GM10248 (cell line): ENCODE measurements around the gene MRGPRD.

Experiments
- CTCF ChIA-PET: fragments of 300-600 bp; sonication (Branson Sonifier 250); formaldehyde crosslinking; extraction: SDS; loops from one replicate; lab custom pipeline; 2021; ENCODE audit warnings: antibody characterized with exemption; lab: Yijun Ruan, JAX
- POLR2A ChIA-PET: fragments of 350-650 bp; sonication (Branson Sonifier 250); formaldehyde crosslinking; extraction: SDS; loops from one replicate; lab custom pipeline; 2020; ENCODE audit warnings: antibody characterized with exemption; lab: Yijun Ruan, JAX
- DNase-seq: peaks from one replicate; pipeline ENCODE4 v3.0.0; 2012; ENCODE audit errors: extremely low spot score
- TF ChIP-seq, protein P1 (sequence below): IDR thresholded peaks from 2 replicates; pipeline ENCODE4 v1.5.1; 2012; ENCODE audit warnings: mild to moderate bottlenecking, low read depth; ENCODE audit errors: extremely low read depth, missing control alignments, control extremely low read depth

The MRGPRD gene

DNA sequence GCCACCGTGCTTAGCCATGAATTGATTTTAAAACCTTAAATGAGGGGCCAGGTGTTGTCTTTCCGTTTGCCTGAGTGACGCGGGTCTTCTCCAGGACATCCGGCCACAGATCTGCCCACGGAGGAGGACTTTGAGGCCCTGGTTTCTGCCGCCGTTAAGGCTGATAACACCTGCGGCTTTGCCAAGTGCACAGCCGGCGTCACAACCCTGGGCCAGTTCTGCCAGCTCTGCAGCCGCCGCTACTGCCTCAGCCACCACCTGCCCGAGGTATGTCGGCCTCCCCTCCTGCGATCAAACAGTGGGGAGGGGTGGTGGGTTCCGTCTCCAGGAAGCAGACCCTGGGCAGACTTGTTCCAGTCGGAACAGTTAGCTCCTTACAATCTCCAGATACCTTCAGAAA, 42.7 kb downstream of the MRGPRD start:
- TF ChIP-seq, protein P1, sequence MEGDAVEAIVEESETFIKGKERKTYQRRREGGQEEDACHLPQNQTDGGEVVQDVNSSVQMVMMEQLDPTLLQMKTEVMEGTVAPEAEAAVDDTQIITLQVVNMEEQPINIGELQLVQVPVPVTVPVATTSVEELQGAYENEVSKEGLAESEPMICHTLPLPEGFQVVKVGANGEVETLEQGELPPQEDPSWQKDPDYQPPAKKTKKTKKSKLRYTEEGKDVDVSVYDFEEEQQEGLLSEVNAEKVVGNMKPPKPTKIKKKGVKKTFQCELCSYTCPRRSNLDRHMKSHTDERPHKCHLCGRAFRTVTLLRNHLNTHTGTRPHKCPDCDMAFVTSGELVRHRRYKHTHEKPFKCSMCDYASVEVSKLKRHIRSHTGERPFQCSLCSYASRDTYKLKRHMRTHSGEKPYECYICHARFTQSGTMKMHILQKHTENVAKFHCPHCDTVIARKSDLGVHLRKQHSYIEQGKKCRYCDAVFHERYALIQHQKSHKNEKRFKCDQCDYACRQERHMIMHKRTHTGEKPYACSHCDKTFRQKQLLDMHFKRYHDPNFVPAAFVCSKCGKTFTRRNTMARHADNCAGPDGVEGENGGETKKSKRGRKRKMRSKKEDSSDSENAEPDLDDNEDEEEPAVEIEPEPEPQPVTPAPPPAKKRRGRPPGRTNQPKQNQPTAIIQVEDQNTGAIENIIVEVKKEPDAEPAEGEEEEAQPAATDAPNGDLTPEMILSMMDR = no peak
- POLR2A ChIA-PET = no interaction called here
- no peak for DNase-seq
- CTCF ChIA-PET = interaction anchor here (0.9 kb wide), 1 partner anchor 24 kb away, joined by 3 read pairs; no protein-coding TSS in a partner anchor

DNA sequence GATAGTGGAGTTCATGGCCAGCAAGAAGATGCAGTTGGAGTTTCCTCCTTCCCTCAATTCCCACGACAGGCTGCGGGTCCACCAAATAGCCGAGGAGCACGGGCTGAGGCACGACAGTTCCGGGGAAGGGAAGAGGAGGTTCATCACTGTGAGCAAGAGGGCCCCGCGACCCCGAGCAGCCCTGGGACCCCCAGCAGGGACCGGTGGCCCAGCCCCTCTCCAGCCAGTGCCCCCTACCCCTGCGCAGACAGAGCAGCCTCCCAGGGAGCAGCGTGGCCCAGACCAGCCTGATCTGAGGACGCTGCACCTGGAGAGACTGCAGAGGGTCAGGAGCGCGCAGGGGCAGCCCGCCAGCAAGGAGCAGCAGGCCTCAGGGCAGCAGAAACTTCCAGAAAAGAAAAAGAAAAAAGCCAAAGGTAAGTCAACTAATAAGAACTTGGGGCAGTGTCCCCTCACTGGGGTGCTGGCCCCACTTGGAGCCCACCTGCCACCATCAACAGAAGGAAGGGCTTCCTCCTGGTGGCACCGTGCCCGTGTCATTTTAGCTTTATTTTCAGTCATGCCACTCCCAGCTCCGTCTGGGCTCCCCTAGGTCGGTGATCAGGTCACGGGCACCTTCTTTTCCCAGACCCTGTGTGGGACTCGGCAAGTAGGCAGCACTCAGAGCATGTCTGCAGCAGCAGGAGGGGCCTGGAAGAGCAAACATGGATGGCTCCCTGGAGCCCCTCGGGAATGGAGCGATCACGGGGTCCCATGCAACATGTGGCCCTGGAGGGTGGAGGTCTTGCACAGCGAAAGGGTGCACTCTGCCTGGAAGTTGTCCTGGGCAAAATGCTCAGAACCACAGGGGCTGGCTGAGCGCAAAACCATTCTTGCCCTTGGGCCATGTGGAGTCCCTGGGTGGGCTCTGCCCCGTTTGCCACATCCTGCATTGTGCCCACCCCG, 43.8 kb downstream of the MRGPRD start:
- ChIA-PET POLR2A (no interaction called here), CTCF (no interaction called here)
- DNase-seq = no peak
- TF ChIP-seq, protein P1 = no peak

DNA sequence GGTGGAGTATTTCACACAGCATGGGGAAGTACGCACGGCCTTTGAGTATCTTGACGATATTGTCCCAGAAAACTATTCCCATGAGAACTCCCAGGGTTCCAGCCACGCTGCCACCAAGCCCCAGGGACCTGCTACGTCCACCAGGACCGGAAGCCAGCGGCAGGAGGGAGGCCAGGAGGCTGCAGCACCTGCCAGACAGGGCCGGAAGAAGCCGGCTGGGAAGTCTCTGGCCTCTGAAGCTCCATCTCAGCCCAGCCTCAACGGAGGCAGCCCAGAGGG, 44.5 kb downstream of the MRGPRD start:
- ChIA-PET CTCF (no interaction called here), POLR2A (no interaction called here)
- no peak for DNase-seq
- TF ChIP-seq, protein P1 = no peak

DNA sequence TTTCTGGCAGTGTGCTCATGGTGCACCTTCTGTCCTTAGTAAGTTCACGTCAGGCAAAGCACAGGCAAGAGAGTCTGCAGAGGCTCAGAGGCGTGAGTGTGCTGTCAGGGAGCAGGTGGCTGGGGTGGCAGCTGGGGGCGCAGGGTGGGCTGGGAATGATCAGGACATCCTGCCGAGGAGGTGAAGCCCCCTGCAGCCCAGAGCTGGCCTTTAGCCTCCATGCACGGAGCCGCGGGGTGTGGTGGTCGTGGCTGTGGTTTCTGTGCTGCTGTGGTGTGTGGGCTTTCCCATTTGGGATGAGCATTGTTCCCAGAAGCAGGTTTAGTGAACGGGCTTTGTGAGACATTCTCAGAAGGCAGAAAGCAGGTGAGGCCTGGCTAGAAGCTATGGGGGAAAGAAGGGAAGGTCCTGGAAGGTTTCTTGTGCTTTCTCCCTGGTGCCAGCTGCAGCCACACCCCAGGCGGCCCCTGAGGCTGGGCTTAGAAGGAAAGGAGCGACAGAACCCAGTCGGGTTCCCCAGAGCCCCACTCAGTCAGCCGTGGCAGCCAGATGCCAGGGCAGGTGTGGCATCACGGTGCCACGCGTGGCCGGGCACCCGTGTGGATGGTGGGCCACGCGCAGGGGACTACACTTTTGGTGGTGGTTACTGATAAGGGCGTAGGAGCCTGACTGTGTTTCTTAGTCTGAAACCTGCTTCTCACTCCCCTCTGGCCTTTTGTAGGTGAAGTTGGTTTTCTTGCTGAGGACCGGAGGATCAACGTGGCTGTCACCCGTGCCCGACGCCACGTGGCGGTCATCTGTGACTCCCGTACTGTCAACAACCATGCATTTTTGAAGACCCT, 45.0 kb downstream of the MRGPRD start:
- TF ChIP-seq, protein P1 = no peak
- ChIA-PET POLR2A (no interaction called here), CTCF (no interaction called here)
- DNase-seq = no peak

DNA sequence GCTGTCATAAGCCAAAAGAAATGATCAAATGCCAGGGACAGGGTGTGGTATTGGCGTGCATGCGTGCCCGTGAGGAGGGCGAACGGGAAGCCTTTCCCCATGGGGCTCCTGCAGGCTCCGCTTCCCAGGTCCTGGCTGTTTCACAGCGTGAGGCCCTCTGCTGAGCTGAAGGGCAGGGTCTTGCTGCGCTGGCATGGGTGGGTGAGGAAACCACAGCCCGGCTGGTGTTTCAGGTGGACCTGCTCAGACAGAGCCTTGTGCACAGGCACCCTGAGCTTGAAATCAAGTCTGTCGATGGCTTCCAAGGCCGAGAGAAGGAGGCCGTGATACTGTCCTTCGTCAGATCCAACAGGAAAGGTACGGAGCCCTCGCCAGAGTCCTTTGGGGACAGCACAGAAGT, 45.7 kb downstream of the MRGPRD start:
- ChIA-PET CTCF (no interaction called here), POLR2A (no interaction called here)
- TF ChIP-seq, protein P1 = no peak
- DNase-seq = no peak

DNA sequence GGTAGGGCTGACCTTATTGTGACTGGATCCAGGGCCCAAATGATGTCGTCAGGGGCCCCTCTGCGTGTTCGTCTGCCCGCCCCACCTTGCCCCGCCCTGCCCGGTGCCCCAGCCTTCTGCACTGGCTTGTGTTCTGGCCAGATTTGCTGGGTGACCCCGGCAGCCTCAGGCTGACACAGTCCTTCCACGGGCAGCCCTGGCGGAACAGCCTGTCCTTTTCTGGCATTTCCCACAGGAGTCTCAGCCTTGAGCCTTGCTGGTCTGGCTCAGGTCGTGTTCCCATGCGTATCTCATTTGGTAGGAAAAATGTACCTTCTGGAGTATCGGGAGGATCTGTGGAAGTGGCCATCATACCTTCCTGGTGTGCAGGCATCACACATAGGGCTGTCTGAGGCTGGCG, 46.1 kb downstream of the MRGPRD start:
- CTCF ChIA-PET = no interaction called here
- DNase-seq = no peak
- TF ChIP-seq, protein P1 = no peak
- POLR2A ChIA-PET = no interaction called here
